Fibroblast of gingiva (primary cell): Measurements from ENCODE around the gene AMIGO3.

Experiments used
- DNase-seq: peaks from one replicate; pipeline ENCODE4 v3.0.0-alpha.2; 2011; ENCODE audit warnings: low read depth

The AMIGO3 gene

GRCh38 chr3:49667701-49668413 is 51.6 kb downstream of the AMIGO3 start:
- no peak for DNase-seq
